OCI-LY7 (cell line): ENCODE results near the gene DPP10.

Experiments used
- CTCF ChIP-seq: fragments of 200-600 bp; sonication (generic); conservative IDR thresholded peaks from 2 replicates; pipeline ENCODE4 v1.5.1; 2014; ENCODE audit warnings: mild to moderate bottlenecking, antibody characterized with exemption, low read length, moderate library complexity, mixed read lengths
- EZH2phosphoT487 ChIP-seq: fragments of 200-600 bp; sonication (generic); IDR thresholded peaks from 2 replicates; pipeline ENCODE4 v1.6.1; 2018; ENCODE audit warnings: low read depth, borderline replicate concordance, mild to moderate bottlenecking, mixed run types, antibody characterized with exemption, low read length, moderate library complexity, mixed read lengths

GRCh38 chr2:115771516-115771915 is 1329.1 kb downstream of the DPP10 start:
- TF ChIP-seq CTCF, result no peak
- TF ChIP-seq EZH2phosphoT487, result no peak
